ENCODE data around the gene C6orf132.
A peak's percentile ranks its signal among the peaks of the same experiment; 100 is the strongest.

DNA sequence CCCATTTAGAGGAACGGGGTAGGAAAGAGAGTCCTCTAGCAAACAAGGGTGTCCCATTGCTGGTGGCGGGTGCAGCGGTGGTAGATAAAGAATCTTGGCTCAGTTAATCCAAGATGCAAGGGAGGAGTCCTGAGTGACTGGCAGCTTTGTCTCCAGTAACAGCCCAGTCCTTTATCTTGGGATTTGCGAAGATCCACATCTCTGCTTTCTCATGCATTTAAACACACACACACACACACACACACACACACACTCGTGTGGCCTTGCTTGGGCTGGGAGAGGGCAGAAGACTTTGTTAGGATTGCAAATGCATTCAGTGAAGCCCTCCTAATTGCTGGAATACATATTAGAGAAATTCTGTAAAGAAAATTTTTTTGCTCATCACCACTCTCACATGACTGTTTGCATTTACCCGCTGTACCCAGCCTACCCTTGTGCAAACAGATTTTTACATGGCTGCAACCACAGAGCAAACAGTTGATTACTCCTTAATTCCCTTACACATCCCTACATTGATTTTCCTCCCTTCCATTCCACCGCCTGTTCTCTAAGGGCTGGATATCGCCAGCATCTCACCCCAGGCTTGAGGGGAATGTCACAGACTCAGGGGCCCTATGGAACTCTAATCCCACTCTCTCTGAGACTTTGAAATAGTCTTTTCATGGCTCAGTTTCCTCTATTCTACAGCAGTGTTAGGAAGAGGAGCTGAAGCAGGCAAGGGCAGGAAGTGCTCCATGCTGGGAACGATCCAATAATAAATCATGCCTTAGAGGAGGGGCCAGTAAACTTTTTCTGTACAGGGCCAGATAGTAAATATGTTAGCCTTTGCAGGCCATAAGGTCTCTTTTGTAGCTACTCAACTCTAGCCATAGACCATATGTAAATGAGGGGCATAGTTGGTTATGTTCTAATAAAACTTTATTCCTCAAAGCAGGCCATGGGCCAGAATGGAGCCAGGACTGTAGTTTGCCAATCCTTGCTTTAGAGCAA, 3.5 kb downstream of the C6orf132 start:
- TF ChIP-seq POLR2AphosphoS5 (IDR thresholded peaks at IDR 0.05) (peak in 2 of 3 donors; percentile 22 to 42), POLR2A (IDR thresholded peaks at IDR 0.05) (no peak)
- TF ChIP-seq, protein P1, sequence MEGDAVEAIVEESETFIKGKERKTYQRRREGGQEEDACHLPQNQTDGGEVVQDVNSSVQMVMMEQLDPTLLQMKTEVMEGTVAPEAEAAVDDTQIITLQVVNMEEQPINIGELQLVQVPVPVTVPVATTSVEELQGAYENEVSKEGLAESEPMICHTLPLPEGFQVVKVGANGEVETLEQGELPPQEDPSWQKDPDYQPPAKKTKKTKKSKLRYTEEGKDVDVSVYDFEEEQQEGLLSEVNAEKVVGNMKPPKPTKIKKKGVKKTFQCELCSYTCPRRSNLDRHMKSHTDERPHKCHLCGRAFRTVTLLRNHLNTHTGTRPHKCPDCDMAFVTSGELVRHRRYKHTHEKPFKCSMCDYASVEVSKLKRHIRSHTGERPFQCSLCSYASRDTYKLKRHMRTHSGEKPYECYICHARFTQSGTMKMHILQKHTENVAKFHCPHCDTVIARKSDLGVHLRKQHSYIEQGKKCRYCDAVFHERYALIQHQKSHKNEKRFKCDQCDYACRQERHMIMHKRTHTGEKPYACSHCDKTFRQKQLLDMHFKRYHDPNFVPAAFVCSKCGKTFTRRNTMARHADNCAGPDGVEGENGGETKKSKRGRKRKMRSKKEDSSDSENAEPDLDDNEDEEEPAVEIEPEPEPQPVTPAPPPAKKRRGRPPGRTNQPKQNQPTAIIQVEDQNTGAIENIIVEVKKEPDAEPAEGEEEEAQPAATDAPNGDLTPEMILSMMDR (IDR thresholded peaks at IDR 0.05): no peak
